ENCODE measurements around the gene CHCHD4. TPM values are rescaled to one million over a fixed set of nuclear protein-coding genes. Genes with fewer than 3 reads are reported as not detected.

Gene CHCHD4
- total RNA-seq, 1 experiment from 2014 or later, result 27.5 TPM

DNA sequence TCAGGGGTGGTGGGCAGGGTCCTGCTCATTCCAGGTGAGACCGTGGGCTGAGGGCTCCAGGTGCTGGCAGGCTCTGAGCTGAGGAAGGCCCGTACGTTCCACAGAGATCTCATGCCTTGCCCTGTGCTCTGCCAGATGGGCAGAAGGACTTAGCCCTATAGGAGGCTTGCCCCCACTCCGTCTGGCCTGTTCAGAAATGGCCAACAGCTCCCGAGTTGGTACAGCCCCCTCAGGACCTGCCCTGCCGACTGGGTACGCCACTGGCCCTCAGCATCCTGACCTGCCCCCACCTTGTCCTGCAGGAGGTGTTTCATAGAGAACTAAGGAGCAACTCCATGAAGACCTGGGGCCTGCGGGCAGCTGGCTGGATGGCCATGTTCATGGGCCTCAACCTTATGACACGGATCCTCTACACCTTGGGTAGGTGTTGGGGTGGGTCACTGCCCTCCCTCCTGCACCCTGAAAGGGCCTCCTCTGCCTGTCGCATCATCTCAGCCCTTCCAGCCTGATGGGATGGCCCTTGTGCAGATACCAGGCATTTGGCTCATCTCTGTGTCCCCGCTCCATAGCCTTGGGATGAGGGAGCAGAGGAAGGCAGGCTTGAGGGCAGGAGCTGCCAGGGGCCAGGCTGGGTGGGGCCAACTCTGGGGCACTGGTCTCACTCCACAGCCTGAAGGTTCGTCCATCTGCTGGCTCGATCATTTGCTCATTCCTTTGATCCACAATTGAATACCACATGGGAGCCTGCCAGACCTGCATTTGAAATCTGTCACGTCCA lies 14.4 kb upstream of the CHCHD4 start (continued):
- TF ChIP-seq ZNF281 (CRISPR knock-in tag; IDR thresholded peaks at IDR 0.05), result no peak
- TF ChIP-seq, protein P1, sequence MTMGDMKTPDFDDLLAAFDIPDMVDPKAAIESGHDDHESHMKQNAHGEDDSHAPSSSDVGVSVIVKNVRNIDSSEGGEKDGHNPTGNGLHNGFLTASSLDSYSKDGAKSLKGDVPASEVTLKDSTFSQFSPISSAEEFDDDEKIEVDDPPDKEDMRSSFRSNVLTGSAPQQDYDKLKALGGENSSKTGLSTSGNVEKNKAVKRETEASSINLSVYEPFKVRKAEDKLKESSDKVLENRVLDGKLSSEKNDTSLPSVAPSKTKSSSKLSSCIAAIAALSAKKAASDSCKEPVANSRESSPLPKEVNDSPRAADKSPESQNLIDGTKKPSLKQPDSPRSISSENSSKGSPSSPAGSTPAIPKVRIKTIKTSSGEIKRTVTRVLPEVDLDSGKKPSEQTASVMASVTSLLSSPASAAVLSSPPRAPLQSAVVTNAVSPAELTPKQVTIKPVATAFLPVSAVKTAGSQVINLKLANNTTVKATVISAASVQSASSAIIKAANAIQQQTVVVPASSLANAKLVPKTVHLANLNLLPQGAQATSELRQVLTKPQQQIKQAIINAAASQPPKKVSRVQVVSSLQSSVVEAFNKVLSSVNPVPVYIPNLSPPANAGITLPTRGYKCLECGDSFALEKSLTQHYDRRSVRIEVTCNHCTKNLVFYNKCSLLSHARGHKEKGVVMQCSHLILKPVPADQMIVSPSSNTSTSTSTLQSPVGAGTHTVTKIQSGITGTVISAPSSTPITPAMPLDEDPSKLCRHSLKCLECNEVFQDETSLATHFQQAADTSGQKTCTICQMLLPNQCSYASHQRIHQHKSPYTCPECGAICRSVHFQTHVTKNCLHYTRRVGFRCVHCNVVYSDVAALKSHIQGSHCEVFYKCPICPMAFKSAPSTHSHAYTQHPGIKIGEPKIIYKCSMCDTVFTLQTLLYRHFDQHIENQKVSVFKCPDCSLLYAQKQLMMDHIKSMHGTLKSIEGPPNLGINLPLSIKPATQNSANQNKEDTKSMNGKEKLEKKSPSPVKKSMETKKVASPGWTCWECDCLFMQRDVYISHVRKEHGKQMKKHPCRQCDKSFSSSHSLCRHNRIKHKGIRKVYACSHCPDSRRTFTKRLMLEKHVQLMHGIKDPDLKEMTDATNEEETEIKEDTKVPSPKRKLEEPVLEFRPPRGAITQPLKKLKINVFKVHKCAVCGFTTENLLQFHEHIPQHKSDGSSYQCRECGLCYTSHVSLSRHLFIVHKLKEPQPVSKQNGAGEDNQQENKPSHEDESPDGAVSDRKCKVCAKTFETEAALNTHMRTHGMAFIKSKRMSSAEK (CRISPR knock-in tag; IDR thresholded peaks at IDR 0.05; ENCODE audit: borderline replicate concordance), result no peak
- no peak for TF ChIP-seq PRRX2 (CRISPR knock-in tag; IDR thresholded peaks at IDR 0.05)
- TF ChIP-seq, protein P2, sequence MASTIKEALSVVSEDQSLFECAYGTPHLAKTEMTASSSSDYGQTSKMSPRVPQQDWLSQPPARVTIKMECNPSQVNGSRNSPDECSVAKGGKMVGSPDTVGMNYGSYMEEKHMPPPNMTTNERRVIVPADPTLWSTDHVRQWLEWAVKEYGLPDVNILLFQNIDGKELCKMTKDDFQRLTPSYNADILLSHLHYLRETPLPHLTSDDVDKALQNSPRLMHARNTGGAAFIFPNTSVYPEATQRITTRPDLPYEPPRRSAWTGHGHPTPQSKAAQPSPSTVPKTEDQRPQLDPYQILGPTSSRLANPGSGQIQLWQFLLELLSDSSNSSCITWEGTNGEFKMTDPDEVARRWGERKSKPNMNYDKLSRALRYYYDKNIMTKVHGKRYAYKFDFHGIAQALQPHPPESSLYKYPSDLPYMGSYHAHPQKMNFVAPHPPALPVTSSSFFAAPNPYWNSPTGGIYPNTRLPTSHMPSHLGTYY (CRISPR knock-in tag; IDR thresholded peaks at IDR 0.05), result no peak
- TF ChIP-seq ZNF232 (CRISPR knock-in tag; IDR thresholded peaks at IDR 0.05), result no peak
- no peak for TF ChIP-seq NFE2L1 (CRISPR knock-in tag; IDR thresholded peaks at IDR 0.05)

- CTCF ChIA-PET, result no interaction called here
- peaks cover 19% of the 10 kb centered on the region for H3K36me3 Mint-ChIP-seq
- no peak for TF ChIP-seq STAT6 (CRISPR knock-in tag; conservative IDR thresholded peaks at IDR 0.05; ENCODE audit: low read depth)
- TF ChIP-seq SP1 (CRISPR knock-in tag; conservative IDR thresholded peaks at IDR 0.05), result no peak
- TF ChIP-seq, protein P3, sequence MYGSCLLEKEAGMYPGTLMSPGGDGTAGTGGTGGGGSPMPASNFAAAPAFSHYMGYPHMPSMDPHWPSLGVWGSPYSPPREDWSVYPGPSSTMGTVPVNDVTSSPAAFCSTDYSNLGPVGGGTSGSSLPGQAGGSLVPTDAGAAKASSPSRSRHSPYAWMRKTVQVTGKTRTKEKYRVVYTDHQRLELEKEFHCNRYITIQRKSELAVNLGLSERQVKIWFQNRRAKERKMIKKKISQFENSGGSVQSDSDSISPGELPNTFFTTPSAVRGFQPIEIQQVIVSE (CRISPR knock-in tag; IDR thresholded peaks at IDR 0.05; ENCODE audit: borderline replicate concordance), result no peak
- TF ChIP-seq, protein P4, sequence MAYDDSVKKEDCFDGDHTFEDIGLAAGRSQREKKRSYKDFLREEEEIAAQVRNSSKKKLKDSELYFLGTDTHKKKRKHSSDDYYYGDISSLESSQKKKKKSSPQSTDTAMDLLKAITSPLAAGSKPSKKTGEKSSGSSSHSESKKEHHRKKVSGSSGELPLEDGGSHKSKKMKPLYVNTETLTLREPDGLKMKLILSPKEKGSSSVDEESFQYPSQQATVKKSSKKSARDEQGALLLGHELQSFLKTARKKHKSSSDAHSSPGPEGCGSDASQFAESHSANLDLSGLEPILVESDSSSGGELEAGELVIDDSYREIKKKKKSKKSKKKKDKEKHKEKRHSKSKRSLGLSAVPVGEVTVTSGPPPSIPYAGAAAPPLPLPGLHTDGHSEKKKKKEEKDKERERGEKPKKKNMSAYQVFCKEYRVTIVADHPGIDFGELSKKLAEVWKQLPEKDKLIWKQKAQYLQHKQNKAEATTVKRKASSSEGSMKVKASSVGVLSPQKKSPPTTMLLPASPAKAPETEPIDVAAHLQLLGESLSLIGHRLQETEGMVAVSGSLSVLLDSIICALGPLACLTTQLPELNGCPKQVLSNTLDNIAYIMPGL (CRISPR knock-in tag; IDR thresholded peaks at IDR 0.05), result no peak
- no peak for TF ChIP-seq MXD4 (CRISPR knock-in tag; IDR thresholded peaks at IDR 0.05; ENCODE audit: borderline replicate concordance)
- no peak for TF ChIP-seq ETV6 (CRISPR knock-in tag; IDR thresholded peaks at IDR 0.05)
- TF ChIP-seq, protein P5, sequence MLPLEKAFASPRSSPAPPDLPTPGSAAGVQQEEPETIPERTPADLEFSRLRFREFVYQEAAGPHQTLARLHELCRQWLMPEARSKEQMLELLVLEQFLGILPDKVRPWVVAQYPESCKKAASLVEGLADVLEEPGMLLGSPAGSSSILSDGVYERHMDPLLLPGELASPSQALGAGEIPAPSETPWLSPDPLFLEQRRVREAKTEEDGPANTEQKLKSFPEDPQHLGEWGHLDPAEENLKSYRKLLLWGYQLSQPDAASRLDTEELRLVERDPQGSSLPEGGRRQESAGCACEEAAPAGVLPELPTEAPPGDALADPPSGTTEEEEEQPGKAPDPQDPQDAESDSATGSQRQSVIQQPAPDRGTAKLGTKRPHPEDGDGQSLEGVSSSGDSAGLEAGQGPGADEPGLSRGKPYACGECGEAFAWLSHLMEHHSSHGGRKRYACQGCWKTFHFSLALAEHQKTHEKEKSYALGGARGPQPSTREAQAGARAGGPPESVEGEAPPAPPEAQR (CRISPR knock-in tag; IDR thresholded peaks at IDR 0.05), result no peak
- no peak for TF ChIP-seq GTF2I (CRISPR knock-in tag; conservative IDR thresholded peaks at IDR 0.05)
Measured at GRCh38 chr3:14138109-14138877, 13.6 kb upstream of the CHCHD4 start.

More at GRCh38 chr3:14138109-14138877, 13.6 kb upstream of the CHCHD4 start:
- peak; percentile 8 for DNase-seq (ENCODE audit: low spot score)
- Mint-ChIP-seq H3K27ac (no peak overlapping the region), H3K4me3 (no peak overlapping the region), H3K9me3 (no peaks in the 10 kb centered on the region), H3K4me1 (no peaks in the 10 kb centered on the region), H3K27me3 (ENCODE audit: low read depth) (no peaks in the 10 kb centered on the region)
- POLR2A ChIA-PET, result no interaction called here
- ATAC-seq, result no peak
